ENCODE results near the gene TAS1R3. TPM values are rescaled to one million over a fixed set of nuclear protein-coding genes. Genes with fewer than 3 reads are reported as not detected.

TAS1R3 gene
- total RNA-seq, 3 donors from 2014 or later (not counting 1 experiment from before 2014, with no cell fraction given): 0.66 to 1.4 (median 1.3) TPM

DNA sequence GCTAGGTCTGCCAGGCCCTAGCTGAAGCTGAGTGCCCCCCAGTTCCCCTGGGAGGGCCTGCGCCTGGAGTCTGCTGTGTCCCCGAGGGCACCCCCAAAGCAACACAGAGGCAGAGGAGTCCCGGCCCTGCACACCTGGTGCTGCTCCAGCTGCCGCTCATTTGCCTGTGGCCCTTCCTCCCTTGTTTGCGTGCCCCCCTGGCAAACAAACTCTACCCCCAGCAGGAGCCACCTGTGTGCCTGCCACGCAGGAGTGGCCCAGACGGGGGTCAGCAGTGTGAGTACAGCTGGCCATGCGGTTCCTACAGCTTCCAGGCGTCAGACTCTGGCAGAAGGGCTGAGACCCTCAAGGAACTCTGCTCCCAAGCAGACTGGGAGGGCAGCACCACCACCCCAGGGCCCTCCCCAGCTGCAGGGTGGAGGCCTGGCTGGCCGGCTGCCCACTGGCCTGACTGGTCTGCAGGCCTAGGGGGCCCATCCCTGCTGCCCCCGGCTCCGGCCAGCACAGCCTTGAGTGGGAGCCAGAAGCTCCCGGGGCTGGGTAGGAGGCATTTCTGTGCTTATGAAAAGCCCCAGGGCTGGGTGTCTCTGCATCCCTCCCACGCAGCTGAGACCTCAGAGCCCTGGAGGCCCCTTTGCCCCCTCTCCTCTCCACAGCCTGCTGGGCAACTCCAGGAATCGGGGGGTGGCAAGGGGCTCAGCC lies 563 bp upstream of the TAS1R3 start:
- Mint-ChIP-seq H3K27ac (no peak overlapping the region), H3K27me3 (ENCODE audit: low read depth in 2 of 2) (no peaks in the 10 kb centered on the region), H3K36me3 (no peaks in the 10 kb centered on the region), H3K4me3 (no peak overlapping the region), H3K4me1 (peaks cover 0 to 5% of the 10 kb centered on the region in 2 donors), H3K9me3 (no peaks in the 10 kb centered on the region)
- intact Hi-C loops (cut with micrococcal nuclease): no loop called here
- ATAC-seq (no peak), DNase-seq (no peak)
- Histone ChIP-seq H3K27ac (ENCODE audit: low read length) (no peak overlapping the region), H3K4me1 (ENCODE audit: control insufficient read depth, insufficient read depth, low read length) (peaks cover 10% of the 10 kb centered on the region), H3K27me3 (ENCODE audit: control insufficient read depth, insufficient read depth, low read length) (no peaks in the 10 kb centered on the region), H3K36me3 (ENCODE audit: control insufficient read depth, insufficient read depth, low read length) (peaks cover 3% of the 10 kb centered on the region), H3K9me3 (ENCODE audit: control insufficient read depth, insufficient read depth, low read length) (no peaks in the 10 kb centered on the region), H3K4me3 (ENCODE audit: low read length) (no peak overlapping the region)
- 89% methylated on average over 15 of the region's 15 CpGs for WGBS (ENCODE audit: insufficient coverage)
- TF ChIP-seq, protein P1, sequence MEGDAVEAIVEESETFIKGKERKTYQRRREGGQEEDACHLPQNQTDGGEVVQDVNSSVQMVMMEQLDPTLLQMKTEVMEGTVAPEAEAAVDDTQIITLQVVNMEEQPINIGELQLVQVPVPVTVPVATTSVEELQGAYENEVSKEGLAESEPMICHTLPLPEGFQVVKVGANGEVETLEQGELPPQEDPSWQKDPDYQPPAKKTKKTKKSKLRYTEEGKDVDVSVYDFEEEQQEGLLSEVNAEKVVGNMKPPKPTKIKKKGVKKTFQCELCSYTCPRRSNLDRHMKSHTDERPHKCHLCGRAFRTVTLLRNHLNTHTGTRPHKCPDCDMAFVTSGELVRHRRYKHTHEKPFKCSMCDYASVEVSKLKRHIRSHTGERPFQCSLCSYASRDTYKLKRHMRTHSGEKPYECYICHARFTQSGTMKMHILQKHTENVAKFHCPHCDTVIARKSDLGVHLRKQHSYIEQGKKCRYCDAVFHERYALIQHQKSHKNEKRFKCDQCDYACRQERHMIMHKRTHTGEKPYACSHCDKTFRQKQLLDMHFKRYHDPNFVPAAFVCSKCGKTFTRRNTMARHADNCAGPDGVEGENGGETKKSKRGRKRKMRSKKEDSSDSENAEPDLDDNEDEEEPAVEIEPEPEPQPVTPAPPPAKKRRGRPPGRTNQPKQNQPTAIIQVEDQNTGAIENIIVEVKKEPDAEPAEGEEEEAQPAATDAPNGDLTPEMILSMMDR (IDR thresholded peaks at IDR 0.05): no peak

DNA sequence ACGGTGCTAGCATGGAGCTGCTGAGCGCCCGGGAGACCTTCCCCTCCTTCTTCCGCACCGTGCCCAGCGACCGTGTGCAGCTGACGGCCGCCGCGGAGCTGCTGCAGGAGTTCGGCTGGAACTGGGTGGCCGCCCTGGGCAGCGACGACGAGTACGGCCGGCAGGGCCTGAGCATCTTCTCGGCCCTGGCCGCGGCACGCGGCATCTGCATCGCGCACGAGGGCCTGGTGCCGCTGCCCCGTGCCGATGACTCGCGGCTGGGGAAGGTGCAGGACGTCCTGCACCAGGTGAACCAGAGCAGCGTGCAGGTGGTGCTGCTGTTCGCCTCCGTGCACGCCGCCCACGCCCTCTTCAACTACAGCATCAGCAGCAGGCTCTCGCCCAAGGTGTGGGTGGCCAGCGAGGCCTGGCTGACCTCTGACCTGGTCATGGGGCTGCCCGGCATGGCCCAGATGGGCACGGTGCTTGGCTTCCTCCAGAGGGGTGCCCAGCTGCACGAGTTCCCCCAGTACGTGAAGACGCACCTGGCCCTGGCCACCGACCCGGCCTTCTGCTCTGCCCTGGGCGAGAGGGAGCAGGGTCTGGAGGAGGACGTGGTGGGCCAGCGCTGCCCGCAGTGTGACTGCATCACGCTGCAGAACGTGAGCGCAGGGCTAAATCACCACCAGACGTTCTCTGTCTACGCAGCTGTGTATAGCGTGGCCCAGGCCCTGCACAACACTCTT lies 1.1 kb downstream of the TAS1R3 start:
- Mint-ChIP-seq H3K27me3 (ENCODE audit: low read depth in 2 of 2) (no peaks in the 10 kb centered on the region), H3K36me3 (no peaks in the 10 kb centered on the region), H3K27ac (no peak overlapping the region), H3K9me3 (no peaks in the 10 kb centered on the region), H3K4me3 (no peak overlapping the region), H3K4me1 (no peaks in the 10 kb centered on the region)
- ATAC-seq (no peak), DNase-seq (no peak)
- no peaks in the 10 kb centered on the region for H3K4me1 ChIP-seq (ENCODE audit: control insufficient read depth, insufficient read depth, low read length)
- intact Hi-C loops (cut with micrococcal nuclease): no loop called here
- H3K27me3 ChIP-seq (ENCODE audit: control insufficient read depth, insufficient read depth, low read length): no peaks in the 10 kb centered on the region
- TF ChIP-seq, protein P1 (IDR thresholded peaks at IDR 0.05): no peak
- 90% methylated on average over 57 of the region's 57 CpGs for WGBS (ENCODE audit: insufficient coverage)
- H3K9me3 ChIP-seq (ENCODE audit: control insufficient read depth, insufficient read depth, low read length): no peaks in the 10 kb centered on the region
- H3K36me3 ChIP-seq (ENCODE audit: control insufficient read depth, insufficient read depth, low read length): peaks cover 3% of the 10 kb centered on the region
- H3K4me3 ChIP-seq (ENCODE audit: low read length): no peak overlapping the region
- no peak overlapping the region for H3K27ac ChIP-seq (ENCODE audit: low read length)

DNA sequence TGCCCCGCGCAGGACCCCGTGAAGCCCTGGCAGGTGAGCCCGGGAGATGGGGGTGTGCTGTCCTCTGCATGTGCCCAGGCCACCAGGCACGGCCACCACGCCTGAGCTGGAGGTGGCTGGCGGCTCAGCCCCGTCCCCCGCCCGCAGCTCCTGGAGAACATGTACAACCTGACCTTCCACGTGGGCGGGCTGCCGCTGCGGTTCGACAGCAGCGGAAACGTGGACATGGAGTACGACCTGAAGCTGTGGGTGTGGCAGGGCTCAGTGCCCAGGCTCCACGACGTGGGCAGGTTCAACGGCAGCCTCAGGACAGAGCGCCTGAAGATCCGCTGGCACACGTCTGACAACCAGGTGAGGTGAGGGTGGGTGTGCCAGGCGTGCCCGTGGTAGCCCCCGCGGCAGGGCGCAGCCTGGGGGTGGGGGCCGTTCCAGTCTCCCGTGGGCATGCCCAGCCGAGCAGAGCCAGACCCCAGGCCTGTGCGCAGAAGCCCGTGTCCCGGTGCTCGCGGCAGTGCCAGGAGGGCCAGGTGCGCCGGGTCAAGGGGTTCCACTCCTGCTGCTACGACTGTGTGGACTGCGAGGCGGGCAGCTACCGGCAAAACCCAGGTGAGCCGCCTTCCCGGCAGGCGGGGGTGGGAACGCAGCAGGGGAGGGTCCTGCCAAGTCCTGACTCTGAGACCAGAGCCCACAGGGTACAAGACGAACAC lies 1.8 kb downstream of the TAS1R3 start:
- Mint-ChIP-seq H3K4me3 (no peak overlapping the region), H3K36me3 (no peaks in the 10 kb centered on the region), H3K9me3 (no peaks in the 10 kb centered on the region), H3K27me3 (ENCODE audit: low read depth in 2 of 2) (no peaks in the 10 kb centered on the region), H3K4me1 (no peaks in the 10 kb centered on the region), H3K27ac (no peak overlapping the region)
- no peak overlapping the region for H3K27ac ChIP-seq (ENCODE audit: low read length)
- ATAC-seq: no peak
- no peaks in the 10 kb centered on the region for H3K4me1 ChIP-seq (ENCODE audit: control insufficient read depth, insufficient read depth, low read length)
- DNase-seq: no peak
- no peaks in the 10 kb centered on the region for H3K27me3 ChIP-seq (ENCODE audit: control insufficient read depth, insufficient read depth, low read length)
- TF ChIP-seq, protein P1 (IDR thresholded peaks at IDR 0.05): no peak
- no peak overlapping the region for H3K4me3 ChIP-seq (ENCODE audit: low read length)
- WGBS (ENCODE audit: insufficient coverage): 92% methylated on average over 48 of the region's 48 CpGs
- H3K36me3 ChIP-seq (ENCODE audit: control insufficient read depth, insufficient read depth, low read length): peaks cover under 1% of the 10 kb centered on the region
- intact Hi-C loops (cut with micrococcal nuclease): no loop called here
- H3K9me3 ChIP-seq (ENCODE audit: control insufficient read depth, insufficient read depth, low read length): no peaks in the 10 kb centered on the region

Measured in natural killer cell (primary cell).